ENCODE results near the gene ATE1.

The ATE1 gene

GRCh38 chr10:121865554-121865953 lies 62.3 kb downstream of the ATE1 start:
- DNase-seq, result no peak

GRCh38 chr10:121864653-121865052 lies 63.2 kb downstream of the ATE1 start:
- no peak for DNase-seq

GRCh38 chr10:121864168-121864567 lies 63.7 kb downstream of the ATE1 start:
- DNase-seq, result no peak

- DNase-seq, result no peak
Measured at GRCh38 chr10:121862649-121863048, 65.2 kb downstream of the ATE1 start.

GRCh38 chr10:121862042-121862441 lies 65.8 kb downstream of the ATE1 start:
- no peak for DNase-seq

- no peak for DNase-seq
Measured at GRCh38 chr10:121860810-121861209, 67.0 kb downstream of the ATE1 start.

- DNase-seq, result no peak
Measured at GRCh38 chr10:121854809-121855445, 72.9 kb downstream of the ATE1 start.

GRCh38 chr10:121853950-121854349 lies 73.9 kb downstream of the ATE1 start:
- DNase-seq, result no peak

GRCh38 chr10:121851786-121852185 lies 76.0 kb downstream of the ATE1 start:
- no peak for DNase-seq

GRCh38 chr10:121848082-121848481 lies 79.7 kb downstream of the ATE1 start:
- DNase-seq, result no peak

GRCh38 chr10:121846555-121846954 lies 81.3 kb downstream of the ATE1 start:
- no peak for DNase-seq

- no peak for DNase-seq
Measured at GRCh38 chr10:121845044-121845784, 82.6 kb downstream of the ATE1 start.

- no peak for DNase-seq
Measured at GRCh38 chr10:121844537-121844936, 83.3 kb downstream of the ATE1 start.

GRCh38 chr10:121843379-121843778 lies 84.5 kb downstream of the ATE1 start:
- DNase-seq, result no peak

- no peak for DNase-seq
Measured at GRCh38 chr10:121841862-121842261, 86.0 kb downstream of the ATE1 start.

- DNase-seq, result no peak
Measured at GRCh38 chr10:121838931-121839330, 88.9 kb downstream of the ATE1 start.

GRCh38 chr10:121838149-121838548 lies 89.7 kb downstream of the ATE1 start:
- DNase-seq, result no peak

GRCh38 chr10:121836171-121836570 lies 91.7 kb downstream of the ATE1 start:
- DNase-seq, result no peak

- DNase-seq, result no peak
Measured at GRCh38 chr10:121835376-121835775, 92.5 kb downstream of the ATE1 start.

- DNase-seq, result no peak
Measured at GRCh38 chr10:121834757-121835156, 93.1 kb downstream of the ATE1 start.

GRCh38 chr10:121833387-121833786 lies 94.4 kb downstream of the ATE1 start:
- DNase-seq, result no peak

- no peak for DNase-seq
Measured at GRCh38 chr10:121832647-121833046, 95.2 kb downstream of the ATE1 start.

- no peak for DNase-seq
Measured at GRCh38 chr10:121831777-121832176, 96.1 kb downstream of the ATE1 start.

GRCh38 chr10:121831237-121831636 lies 96.6 kb downstream of the ATE1 start:
- DNase-seq, result no peak

- no peak for DNase-seq
Measured at GRCh38 chr10:121830101-121830500, 97.7 kb downstream of the ATE1 start.

Measured in hippocampal formation (tissue), 2 donors.